ENCODE measurements around the gene ACD.

DNA sequence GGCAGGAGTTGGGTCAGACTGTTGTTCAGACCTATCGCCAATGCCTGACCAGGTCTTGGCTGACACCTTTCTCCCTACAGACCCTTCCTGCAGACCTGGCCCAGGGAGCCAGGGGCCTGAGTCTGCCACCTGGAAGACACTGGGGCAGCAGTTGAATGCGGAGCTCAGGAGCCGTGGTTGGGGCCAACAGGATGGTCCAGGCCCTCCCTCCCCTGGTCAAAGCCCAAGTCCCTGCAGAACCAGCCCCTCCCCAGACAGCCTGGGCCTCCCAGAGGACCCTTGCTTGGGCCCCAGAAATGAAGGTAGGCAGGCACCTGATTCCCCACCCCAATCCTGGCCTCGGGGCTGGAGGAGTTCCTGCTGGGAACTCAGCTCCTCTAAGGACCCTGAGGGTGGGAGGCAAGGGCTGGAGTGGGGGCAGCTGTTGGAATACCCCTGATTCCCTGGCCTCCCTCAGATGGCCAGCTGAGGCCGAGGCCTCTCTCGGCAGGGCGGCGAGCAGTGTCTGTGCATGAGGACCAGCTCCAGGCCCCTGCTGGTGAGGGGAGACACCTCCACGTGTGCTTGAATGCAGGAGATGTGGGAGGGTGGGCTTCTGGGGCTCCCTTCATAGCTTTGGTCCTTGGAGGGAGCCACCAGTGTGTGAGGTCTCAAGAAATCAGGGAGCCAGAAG lies 3.6 kb downstream of the ACD start:
- TF ChIP-seq POLR2A (IDR thresholded peaks at IDR 0.05; ENCODE audit: low read depth, low read length) (no peak), POLR2AphosphoS5 (IDR thresholded peaks at IDR 0.05; ENCODE audit: low read depth, low read length) (no peak)
